Erythroblast (primary cell): ENCODE measurements around the gene C2orf92.

ENCODE experiments used
- GATA1 ChIP-seq: IDR thresholded peaks from 2 replicates; pipeline ENCODE4 v1.6.1; 2011; ENCODE audit warnings: low read depth, mild to moderate bottlenecking, control low read depth, low read length, moderate library complexity
- POLR2A ChIP-seq: IDR thresholded peaks from 2 replicates; pipeline ENCODE4 v1.6.1; 2011; ENCODE audit warnings: mild to moderate bottlenecking, low read length

DNA sequence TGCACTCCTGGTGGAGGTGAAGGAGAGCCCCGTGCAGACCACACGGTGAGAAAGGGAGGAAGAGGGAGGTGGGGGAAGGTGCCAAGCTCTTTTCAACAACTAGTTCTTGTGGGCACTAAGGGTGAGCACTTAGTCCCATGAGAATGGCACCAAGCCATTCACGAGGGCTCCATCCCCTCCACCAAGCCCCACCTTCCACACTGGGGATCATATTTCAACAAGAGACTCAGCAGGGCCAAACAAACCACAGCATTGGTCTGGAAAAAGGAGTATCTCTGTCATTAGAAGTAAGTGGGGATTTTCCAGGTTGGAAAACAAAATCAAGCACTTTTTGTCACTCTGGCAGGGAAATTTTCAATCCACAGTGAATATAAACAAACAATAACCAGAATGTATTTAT, 82.2 kb downstream of the C2orf92 start:
- TF ChIP-seq POLR2A = no peak
- no peak for TF ChIP-seq GATA1
